SU-DHL-6 (cell line): Measurements from ENCODE around the gene FSTL4.

Experiments used
- EZH2phosphoT487 ChIP-seq: fragments of 200-600 bp; sonication (generic), shearing (Covaris generic); conservative IDR thresholded peaks from 2 replicates; pipeline ENCODE4 v1.6.1; 2018; ENCODE audit warnings: mild to moderate bottlenecking, antibody characterized with exemption, low read length, moderate library complexity, mixed read lengths
- TF ChIP-seq, protein P1 (sequence below): fragments of 200-600 bp; sonication (generic); IDR thresholded peaks from one replicate; pipeline ENCODE4 v1.5.1; 2017; ENCODE audit warnings: antibody characterized with exemption, mild to moderate bottlenecking, low read length, moderate library complexity; ENCODE audit not compliant: insufficient read depth, poor library complexity, severe bottlenecking

GRCh38 chr5:133469846-133470245 lies 142.5 kb downstream of the FSTL4 start:
- TF ChIP-seq, protein P1, sequence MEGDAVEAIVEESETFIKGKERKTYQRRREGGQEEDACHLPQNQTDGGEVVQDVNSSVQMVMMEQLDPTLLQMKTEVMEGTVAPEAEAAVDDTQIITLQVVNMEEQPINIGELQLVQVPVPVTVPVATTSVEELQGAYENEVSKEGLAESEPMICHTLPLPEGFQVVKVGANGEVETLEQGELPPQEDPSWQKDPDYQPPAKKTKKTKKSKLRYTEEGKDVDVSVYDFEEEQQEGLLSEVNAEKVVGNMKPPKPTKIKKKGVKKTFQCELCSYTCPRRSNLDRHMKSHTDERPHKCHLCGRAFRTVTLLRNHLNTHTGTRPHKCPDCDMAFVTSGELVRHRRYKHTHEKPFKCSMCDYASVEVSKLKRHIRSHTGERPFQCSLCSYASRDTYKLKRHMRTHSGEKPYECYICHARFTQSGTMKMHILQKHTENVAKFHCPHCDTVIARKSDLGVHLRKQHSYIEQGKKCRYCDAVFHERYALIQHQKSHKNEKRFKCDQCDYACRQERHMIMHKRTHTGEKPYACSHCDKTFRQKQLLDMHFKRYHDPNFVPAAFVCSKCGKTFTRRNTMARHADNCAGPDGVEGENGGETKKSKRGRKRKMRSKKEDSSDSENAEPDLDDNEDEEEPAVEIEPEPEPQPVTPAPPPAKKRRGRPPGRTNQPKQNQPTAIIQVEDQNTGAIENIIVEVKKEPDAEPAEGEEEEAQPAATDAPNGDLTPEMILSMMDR: no peak
- TF ChIP-seq EZH2phosphoT487: no peak
